ENCODE data around the gene KRT86.

KRT86 gene

DNA sequence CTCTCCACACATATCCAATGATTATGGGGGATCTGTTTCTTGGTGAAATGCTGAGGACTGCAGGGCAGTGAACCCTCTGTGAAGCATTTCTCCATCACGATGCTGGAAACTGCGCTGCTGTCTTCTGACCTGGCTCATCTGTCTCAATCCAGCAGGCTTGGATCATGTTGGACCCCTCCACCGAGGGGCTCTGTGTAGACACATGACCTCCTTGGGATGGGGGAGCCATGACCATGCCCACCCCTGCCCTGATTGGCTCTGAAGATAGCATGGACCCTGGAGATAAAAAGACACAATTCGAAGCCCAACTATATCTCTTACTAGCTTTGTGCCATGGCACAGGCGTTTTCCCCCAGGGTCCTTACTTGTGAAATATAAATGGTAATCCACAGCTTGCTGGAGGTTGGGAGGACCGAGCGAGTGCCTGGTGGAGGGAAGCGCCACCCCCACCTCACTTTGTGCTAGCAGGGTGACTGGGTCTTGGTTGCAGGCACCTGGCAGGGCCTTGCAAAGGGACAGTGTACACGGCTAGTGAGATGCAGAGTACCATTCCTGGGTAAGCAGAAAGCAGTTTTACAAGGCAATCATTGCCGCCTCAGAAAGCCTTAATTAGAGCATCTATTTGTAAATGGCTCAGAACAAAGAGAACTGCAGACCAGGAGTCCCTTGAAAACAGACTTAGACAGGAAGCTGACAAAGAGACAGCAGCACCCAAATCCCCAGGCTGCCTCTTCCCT lies 49.1 kb downstream of the KRT86 start:
- TF ChIP-seq, protein P1, sequence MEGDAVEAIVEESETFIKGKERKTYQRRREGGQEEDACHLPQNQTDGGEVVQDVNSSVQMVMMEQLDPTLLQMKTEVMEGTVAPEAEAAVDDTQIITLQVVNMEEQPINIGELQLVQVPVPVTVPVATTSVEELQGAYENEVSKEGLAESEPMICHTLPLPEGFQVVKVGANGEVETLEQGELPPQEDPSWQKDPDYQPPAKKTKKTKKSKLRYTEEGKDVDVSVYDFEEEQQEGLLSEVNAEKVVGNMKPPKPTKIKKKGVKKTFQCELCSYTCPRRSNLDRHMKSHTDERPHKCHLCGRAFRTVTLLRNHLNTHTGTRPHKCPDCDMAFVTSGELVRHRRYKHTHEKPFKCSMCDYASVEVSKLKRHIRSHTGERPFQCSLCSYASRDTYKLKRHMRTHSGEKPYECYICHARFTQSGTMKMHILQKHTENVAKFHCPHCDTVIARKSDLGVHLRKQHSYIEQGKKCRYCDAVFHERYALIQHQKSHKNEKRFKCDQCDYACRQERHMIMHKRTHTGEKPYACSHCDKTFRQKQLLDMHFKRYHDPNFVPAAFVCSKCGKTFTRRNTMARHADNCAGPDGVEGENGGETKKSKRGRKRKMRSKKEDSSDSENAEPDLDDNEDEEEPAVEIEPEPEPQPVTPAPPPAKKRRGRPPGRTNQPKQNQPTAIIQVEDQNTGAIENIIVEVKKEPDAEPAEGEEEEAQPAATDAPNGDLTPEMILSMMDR (IDR thresholded peaks at IDR 0.05; ENCODE audit: low read depth, low read length): no peak
- no peak overlapping the region for H3K4me3 ChIP-seq (replicated peaks in 1 of 2; ENCODE audit: low read depth in 2 of 2, low read length in 2 of 2)
- DNase-seq (ENCODE audit: low read depth in 2 of 2): no peak

DNA sequence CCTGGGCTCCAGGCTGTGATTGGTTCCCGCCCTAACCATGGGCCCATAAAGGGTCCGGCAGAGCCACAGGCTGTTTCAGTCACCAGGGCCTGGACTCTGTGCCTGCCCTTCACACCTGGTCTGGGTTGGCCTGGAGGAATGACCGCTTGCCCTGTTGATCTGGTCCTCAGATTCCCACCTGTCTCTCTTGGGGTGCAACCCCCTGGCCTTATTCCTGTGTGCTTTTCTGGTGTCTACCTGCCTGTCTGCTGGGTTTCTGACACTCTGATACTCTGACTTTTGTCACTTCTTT lies 49.7 kb downstream of the KRT86 start:
- H3K4me3 ChIP-seq (replicated peaks in 1 of 2; ENCODE audit: low read depth in 2 of 2, low read length in 2 of 2): no peak overlapping the region
- TF ChIP-seq, protein P1 (IDR thresholded peaks at IDR 0.05; ENCODE audit: low read depth, low read length): no peak
- no peak for DNase-seq (ENCODE audit: low read depth in 2 of 2)

DNA sequence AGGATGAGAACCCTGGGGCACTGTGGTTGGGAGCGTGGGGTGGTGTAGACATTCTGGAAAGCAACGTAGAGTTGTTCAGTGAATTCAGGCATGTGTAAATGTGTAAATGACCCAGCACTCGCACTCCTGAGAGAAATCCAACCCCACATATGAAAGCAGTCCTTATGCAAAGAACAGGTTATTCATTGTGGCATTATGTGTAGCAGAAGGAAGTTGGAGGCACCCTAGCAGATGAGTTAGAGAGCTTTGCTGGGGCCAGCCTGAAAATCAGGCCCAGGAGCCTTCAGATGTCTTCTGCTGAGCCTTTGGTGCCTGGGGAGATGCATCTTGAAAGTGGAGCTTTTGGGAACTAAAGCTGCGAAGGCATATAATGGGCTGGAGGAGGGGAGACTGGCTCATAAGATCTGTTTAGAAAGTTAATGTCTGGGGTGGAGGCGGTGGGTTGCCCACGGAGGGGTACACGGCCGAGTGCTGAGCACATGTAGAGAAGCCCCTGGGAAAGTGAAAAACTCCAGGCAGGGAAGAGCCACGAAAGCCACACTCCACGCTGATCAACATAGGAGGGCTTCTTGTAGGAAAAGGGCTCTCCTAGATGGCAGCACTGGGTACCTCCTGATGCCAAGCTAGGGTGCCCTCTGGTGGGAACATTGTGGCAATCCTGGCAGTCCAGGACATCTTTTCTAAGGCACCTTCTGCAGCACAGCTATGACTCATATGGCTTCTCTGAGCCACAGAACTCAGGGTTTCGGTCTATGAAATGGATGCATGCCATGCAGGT lies 52.8 kb downstream of the KRT86 start:
- H3K4me3 ChIP-seq (replicated peaks in 1 of 2; ENCODE audit: low read depth in 2 of 2, low read length in 2 of 2): no peak overlapping the region
- peak; percentile 91 to 96 for DNase-seq (ENCODE audit: low read depth in 2 of 2)
- TF ChIP-seq, protein P1 (IDR thresholded peaks at IDR 0.05; ENCODE audit: low read depth, low read length): peak; percentile 88

DNA sequence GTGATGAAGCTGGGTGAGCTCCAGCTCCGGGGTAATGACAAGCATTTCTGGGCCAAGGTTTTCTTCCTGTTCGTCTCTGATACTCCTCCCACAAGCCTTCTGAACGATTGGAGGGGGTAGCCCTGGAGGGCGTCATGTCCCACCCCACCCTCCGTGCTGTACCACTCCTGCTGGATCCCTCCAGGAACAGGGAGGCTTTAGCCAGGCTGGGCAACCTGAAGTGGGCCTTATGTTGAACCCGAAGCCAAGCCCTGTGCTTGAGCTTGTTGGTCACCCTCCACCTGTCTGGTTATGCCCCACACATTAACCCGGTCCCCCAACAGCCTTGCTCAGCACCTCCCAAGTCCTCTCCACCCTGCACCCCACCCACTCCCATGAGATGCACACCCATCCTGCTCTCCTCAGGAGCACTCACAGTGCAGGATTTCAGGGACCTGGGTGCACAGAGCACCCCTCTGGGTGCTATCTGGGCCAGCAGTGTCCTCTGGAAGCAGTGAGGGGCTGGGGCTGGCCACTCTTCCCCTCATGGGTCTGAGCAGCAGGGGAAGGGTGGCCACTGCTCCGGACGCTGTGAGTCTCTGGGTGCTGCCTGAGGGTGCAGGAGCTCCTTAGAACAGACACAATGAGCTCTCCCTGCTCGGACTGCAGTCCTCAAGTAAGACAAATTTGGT lies 53.5 kb downstream of the KRT86 start:
- H3K4me3 ChIP-seq (replicated peaks in 1 of 2; ENCODE audit: low read depth in 2 of 2, low read length in 2 of 2): no peak overlapping the region
- DNase-seq (ENCODE audit: low read depth in 2 of 2): no peak
- TF ChIP-seq, protein P1 (IDR thresholded peaks at IDR 0.05; ENCODE audit: low read depth, low read length): no peak

DNA sequence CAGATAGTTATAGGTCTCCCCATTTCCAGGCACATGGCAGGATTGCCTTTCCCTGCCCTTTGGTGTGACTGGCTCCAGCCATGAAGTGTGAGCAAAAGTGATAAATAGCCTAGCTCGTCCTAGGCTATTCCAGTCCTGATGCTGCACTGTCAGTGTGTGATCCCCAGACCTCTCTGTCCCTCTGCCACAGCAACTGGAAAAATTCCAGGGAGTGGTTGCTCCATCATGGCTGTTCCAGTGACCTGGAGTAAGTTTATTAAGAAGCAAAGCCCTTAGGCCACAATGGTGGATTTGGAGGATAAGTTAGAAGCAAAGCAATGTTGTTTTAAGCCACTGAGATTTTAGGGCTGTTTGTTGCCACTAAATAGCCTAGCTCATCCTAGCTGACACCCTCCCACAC lies 56.6 kb downstream of the KRT86 start:
- no peak overlapping the region for H3K4me3 ChIP-seq (replicated peaks in 1 of 2; ENCODE audit: low read depth in 2 of 2, low read length in 2 of 2)
- no peak for DNase-seq (ENCODE audit: low read depth in 2 of 2)
- TF ChIP-seq, protein P1 (IDR thresholded peaks at IDR 0.05; ENCODE audit: low read depth, low read length): no peak

DNA sequence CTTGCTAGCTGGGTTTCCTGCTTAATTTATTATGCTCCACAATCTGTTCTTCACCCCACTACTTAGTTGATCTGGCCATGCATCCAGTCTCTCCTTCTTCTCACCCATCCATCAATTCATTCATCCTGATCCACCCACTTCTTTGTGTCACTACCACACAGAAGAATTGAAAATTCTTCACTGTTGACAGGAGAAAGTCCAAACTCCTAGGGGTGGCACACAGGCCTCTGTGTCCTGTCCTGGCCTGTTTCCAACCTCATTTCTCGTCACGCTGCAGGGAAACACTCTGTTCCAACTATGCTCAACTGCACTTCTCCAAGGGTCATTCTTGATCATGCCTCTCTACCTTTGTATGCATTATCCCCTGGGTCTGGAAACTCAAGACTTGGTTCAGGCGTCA lies 57.4 kb downstream of the KRT86 start:
- TF ChIP-seq, protein P1 (IDR thresholded peaks at IDR 0.05; ENCODE audit: low read depth, low read length): no peak

More for the DNA sequence above, 57.4 kb downstream of the KRT86 start:
- no peak for DNase-seq (ENCODE audit: low read depth in 2 of 2)
- H3K4me3 ChIP-seq (replicated peaks in 1 of 2; ENCODE audit: low read depth in 2 of 2, low read length in 2 of 2): no peak overlapping the region
